Ascending aorta (tissue), 2 donors: ENCODE results near the gene KRTAP12-4. TPM values are rescaled to one million over a fixed set of nuclear protein-coding genes. Genes with fewer than 3 reads are reported as not detected.
"Not testable (repeated sequence)": the region's sequence is repeated elsewhere in the genome, so short reads cannot be mapped to it uniquely, and the experiment has no call there.

Experiments
- DNase-seq, 2 donors: peaks; one replicate each; pipeline ENCODE4 v3.0.0-alpha.2; 2019; ENCODE audit warnings: low spot score in 2 of 2
- H3K27ac ChIP-seq, 2 donors: fragments of 200-600 bp; sonication (generic); one replicate each; pipeline ENCODE4 v1.5.1; 2016 to 2017; ENCODE audit warnings: mild to moderate bottlenecking in 1 of 2
- H3K27me3 ChIP-seq: fragments of 200-600 bp; sonication (generic); one replicate; pipeline ENCODE4 v1.5.1; 2017
- H3K36me3 ChIP-seq, 2 donors: fragments of 200-600 bp; sonication (generic); one replicate each; pipeline ENCODE4 v1.5.1; 2016
- H3K4me1 ChIP-seq, 2 donors: fragments of 200-600 bp; sonication (generic); one replicate each; pipeline ENCODE4 v1.5.1; 2016 to 2017; ENCODE audit warnings: mild to moderate bottlenecking in 1 of 2
- H3K4me3 ChIP-seq, 2 donors: fragments of 200-600 bp; sonication (generic); one replicate each; pipeline ENCODE4 v1.5.1; 2016 to 2017; ENCODE audit warnings: mild to moderate bottlenecking in 1 of 2
- H3K9me3 ChIP-seq, 2 donors: fragments of 200-600 bp; sonication (generic); one replicate each; pipeline ENCODE4 v1.5.1; 2016
- intact Hi-C: fragments of 100-400 bp; cut with DNase I; formaldehyde crosslinking; loops from one replicate; pipeline ENCODE4 v1.15.1; 2023
- total RNA-seq: library from RNA; depleted of rRNA; stranded (reverse); fragments of >200 nt; gene quantifications from one replicate; pipeline ENCODE4 v1.1.0, GENCODE V29; 2016
- TF ChIP-seq, protein P1 (sequence below), 3 experiments: fragments of 200-600 bp in 2 of 3; fragments of 450-650 bp in 1 of 3; sonication (generic) in 2 of 3; IDR thresholded peaks; one replicate each; pipeline ENCODE4 v1.5.1; 2016 to 2019; ENCODE audit warnings: antibody characterized with exemption in 3 of 3, mild to moderate bottlenecking in 1 of 3, moderate library complexity in 1 of 3

The KRTAP12-4 gene
- total RNA-seq, 1 donor from 2014 or later = not detected

DNA sequence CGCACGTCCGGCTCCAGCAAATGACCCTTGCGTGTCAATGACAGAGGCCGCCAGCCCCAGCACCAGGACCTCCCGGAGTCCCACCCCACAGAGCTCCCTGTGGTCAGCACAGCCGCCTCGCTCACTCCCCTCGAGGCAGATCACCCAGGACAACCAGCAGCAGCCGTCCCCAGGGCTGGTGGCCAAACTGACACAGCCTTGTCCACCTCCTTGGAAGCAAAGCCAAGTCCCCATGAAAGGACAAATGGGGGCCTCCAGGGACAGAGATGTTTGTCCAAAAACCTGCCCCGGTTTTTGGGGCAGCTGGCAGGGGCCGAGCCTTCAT, 15.2 kb downstream of the KRTAP12-4 start:
- intact Hi-C loops = no loop called here
- H3K9me3 ChIP-seq = peaks cover 0 to 4% of the 10 kb centered on the region in 2 donors
- no peaks in the 10 kb centered on the region for H3K4me1 ChIP-seq
- H3K27me3 ChIP-seq = no peaks in the 10 kb centered on the region
- H3K36me3 ChIP-seq = no peaks in the 10 kb centered on the region
- no peak overlapping the region for H3K27ac ChIP-seq
- no peak overlapping the region for H3K4me3 ChIP-seq
- DNase-seq = no peak
- TF ChIP-seq, protein P1, sequence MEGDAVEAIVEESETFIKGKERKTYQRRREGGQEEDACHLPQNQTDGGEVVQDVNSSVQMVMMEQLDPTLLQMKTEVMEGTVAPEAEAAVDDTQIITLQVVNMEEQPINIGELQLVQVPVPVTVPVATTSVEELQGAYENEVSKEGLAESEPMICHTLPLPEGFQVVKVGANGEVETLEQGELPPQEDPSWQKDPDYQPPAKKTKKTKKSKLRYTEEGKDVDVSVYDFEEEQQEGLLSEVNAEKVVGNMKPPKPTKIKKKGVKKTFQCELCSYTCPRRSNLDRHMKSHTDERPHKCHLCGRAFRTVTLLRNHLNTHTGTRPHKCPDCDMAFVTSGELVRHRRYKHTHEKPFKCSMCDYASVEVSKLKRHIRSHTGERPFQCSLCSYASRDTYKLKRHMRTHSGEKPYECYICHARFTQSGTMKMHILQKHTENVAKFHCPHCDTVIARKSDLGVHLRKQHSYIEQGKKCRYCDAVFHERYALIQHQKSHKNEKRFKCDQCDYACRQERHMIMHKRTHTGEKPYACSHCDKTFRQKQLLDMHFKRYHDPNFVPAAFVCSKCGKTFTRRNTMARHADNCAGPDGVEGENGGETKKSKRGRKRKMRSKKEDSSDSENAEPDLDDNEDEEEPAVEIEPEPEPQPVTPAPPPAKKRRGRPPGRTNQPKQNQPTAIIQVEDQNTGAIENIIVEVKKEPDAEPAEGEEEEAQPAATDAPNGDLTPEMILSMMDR (IDR thresholded peaks at IDR 0.05) = no peak

DNA sequence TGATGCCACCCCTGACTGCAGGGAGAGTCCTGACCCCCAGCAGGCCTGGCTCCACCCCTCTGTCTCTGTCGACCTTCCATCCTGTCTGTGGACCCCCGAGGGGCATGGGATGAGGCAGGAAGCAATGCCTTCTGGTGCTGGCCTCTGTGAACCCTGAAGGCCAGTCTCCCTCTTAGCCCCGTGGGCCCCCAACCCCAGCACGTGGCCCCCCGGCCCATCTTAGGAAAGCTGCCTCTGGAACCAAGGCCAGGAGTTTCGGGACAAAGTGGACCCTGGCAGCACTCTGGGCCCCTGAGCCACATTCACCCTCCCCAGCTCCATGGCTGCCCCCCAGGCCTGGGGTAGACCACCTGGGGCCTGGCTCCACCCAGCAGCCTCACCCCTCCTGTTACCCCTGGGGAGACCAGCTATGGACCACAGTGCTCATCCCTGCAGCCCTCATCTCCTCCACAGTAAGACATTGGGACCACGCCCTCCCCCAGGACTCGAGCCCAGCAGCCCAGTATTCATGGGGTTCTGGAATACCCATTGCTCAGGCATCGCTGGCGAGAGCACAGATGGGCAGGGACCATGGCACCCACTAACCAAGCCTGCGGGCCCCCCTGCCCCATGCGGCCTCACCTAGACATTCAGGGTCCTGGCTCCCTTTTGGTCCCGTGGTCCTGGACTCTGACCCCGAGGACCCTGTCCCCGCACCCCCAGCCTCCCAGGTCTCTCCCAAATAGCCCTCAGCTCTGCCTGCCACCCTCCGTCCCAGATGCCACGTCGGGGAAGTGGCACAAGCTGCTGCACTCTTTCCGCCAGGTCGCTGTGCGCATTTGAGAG, 15.7 kb downstream of the KRTAP12-4 start:
- H3K9me3 ChIP-seq, H3K36me3 ChIP-seq, H3K27me3 ChIP-seq, H3K4me1 ChIP-seq, H3K27ac ChIP-seq, intact Hi-C loops, DNase-seq, H3K4me3 ChIP-seq: not testable (repeated sequence)

DNA sequence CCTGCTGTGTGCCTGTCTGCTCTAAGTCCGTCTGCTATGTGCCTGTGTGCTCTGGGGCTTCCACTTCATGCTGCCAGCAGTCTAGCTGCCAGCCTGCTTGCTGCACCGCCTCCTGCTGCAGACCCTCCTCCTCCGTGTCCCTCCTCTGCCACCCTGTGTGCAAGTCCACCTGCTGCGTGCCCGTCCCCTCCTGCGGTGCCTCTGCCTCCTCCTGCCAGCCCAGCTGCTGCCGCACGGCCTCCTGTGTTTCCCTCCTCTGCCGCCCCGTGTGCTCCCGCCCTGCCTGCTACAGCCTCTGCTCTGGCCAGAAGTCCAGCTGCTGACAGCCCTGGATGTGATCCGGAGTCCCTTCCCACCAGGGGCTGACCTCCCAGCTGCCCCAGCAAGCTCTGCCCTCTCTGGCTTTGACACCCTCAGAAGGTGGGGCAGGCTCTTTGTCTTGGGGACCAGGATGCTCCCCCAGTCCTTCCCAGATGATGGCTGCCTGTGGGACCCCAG, 16.6 kb downstream of the KRTAP12-4 start:
- H3K27me3 ChIP-seq, H3K4me3 ChIP-seq, DNase-seq, intact Hi-C loops, H3K36me3 ChIP-seq, H3K4me1 ChIP-seq, H3K9me3 ChIP-seq, H3K27ac ChIP-seq: not testable (repeated sequence)

DNA sequence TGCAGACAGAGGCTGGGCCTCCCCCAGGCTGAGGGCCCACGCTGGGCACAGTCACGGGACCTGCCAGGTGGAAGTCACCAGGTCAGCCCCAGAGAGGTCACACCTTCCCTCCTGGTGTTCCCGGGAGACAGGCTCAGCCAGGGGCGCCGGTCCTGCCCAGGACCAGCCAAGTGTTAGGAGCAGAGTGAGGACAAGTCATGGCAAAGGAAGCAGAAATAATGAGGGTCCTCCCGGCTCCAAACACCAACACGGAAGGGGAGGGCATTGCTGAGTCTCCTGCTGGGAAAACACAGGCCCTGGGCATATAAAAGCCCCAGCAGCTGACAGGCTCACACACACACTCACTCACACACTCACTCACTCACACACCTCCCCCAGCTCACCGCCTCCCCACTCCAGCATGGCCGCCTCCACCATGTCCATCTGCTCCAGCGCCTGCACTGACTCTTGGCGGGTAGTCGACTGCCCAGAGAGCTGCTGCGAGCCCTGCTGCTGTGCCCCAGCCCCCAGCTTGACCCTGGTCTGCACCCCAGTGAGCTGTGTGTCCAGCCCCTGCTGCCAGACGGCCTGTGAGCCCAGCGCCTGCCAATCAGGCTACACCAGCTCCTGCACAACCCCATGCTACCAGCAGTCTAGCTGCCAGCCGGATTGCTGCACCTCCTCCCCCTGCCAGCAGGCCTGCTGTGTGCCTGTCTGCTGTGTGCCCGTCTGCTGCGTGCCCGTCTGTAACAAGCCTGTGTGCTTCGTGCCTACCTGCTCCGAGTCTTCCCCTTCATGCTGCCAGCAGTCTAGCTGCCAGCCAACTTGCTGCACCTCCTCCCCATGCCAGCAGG, 17.2 kb downstream of the KRTAP12-4 start, which contains the start of gene KRTAP10-10:
TSS of gene KRTAP10-10 (plus strand) at position 339 of the 833 bp plus-strand sequence. CDS start at position 401, 62 bp downstream.
- intact Hi-C loops = no loop called here
- TF ChIP-seq, protein P1 (IDR thresholded peaks at IDR 0.05) = no peak
- no peak within 1 kb of the TSS for H3K4me3 ChIP-seq
- H3K27me3 ChIP-seq = no peaks in the 10 kb centered on the region
- DNase-seq = no peak
- no peaks in the 10 kb centered on the region for H3K36me3 ChIP-seq
- peaks cover 0 to 4% of the 10 kb centered on the region in 2 donors for H3K9me3 ChIP-seq
- no peak within 1 kb of the TSS for H3K27ac ChIP-seq
- H3K4me1 ChIP-seq = no peaks in the 10 kb centered on the region

DNA sequence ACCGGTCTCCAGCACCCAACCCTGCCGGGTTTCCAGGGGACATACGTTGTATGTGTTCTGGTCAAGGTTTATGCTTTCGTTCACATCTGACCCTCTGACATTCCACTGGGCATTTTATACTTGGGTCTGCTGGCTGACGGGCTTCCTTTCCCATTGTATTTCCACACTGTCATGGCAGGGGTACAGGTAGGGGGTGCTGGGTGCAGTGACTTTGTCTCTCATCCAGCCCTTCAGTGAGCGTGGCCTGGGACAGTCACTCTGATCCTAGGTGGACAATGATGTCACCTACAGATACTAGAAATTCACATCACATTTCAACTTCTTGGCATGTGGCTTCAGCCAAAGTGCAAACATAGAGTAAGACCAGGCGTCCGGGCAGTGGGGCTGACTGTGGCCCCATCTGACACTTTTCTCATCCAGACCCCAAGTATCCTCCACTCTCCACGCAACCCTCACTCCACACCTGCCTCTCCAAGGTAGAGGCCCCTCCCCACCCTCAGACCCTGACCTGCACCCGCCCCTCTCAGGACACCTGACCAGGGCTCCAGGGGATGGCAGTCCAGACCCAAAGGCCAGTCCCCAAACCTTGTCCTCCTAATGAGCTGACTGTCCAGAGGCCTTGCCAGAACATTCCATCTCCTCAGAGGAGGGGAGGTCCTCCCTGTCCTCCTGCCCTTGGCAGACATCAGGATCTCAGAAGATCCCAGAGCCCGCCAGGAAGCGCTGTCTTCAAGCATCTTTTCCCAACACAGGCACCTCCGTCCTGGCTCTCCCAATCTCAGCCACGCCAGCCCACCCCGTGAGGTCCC, 18.0 kb downstream of the KRTAP12-4 start:
- H3K9me3 ChIP-seq = peaks cover 0 to 12% of the 10 kb centered on the region in 2 donors
- TF ChIP-seq, protein P1 (IDR thresholded peaks at IDR 0.05) = no peak
- H3K36me3 ChIP-seq = no peaks in the 10 kb centered on the region
- intact Hi-C loops = no loop called here
- no peaks in the 10 kb centered on the region for H3K4me1 ChIP-seq
- H3K27ac ChIP-seq = no peak overlapping the region
- no peak for DNase-seq
- no peaks in the 10 kb centered on the region for H3K27me3 ChIP-seq
- no peak overlapping the region for H3K4me3 ChIP-seq

DNA sequence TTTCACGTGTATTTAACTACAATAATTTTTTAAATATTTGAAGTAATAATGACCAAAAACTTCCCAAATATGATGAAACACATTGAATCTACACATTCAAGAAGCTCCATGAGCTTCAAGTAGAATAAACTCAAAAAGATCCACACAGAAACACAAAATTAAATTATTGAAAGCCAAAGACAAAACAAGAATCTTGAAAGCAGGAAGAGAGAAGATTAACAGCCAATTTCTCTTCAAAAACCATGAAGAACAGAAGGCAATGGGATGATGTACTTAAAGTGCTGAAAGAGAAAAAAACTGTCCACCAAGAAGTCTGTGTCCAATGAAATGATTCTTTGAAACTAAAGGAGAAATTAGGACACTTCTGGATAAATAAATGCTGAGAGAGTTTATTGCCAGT, 22.4 kb downstream of the KRTAP12-4 start:
- no peaks in the 10 kb centered on the region for H3K4me1 ChIP-seq
- H3K4me3 ChIP-seq = no peak overlapping the region
- intact Hi-C loops = no loop called here
- no peaks in the 10 kb centered on the region for H3K36me3 ChIP-seq
- TF ChIP-seq, protein P1 (IDR thresholded peaks at IDR 0.05) = no peak
- H3K27me3 ChIP-seq = no peaks in the 10 kb centered on the region
- DNase-seq = no peak
- H3K27ac ChIP-seq = no peak overlapping the region
- H3K9me3 ChIP-seq = peaks cover 0 to 30% of the 10 kb centered on the region in 2 donors
